GM23338 (cell line): ENCODE measurements around the gene CLEC6A. TPM values are rescaled to one million over a fixed set of nuclear protein-coding genes. Genes with fewer than 3 reads are reported as not detected.

Experiments used
- ATAC-seq: fragments of 200-7000 bp; cut with Tn5 transposase; 3 replicates; pipeline ENCODE4 v1.9.1; 2020
- DNase-seq: peaks from one replicate; pipeline ENCODE4 v3.0.0-alpha.2; 2015; ENCODE audit warnings: low spot score
- H2AFZ ChIP-seq: fragments of 200-600 bp; sonication (generic); 2 replicates; pipeline ENCODE4 v1.8.0; 2016; ENCODE audit warnings: antibody characterized with exemption, mild to moderate bottlenecking, moderate library complexity
- H3F3A ChIP-seq: fragments of 200-600 bp; sonication (generic); replicated peaks from 2 replicates; pipeline ENCODE4 v1.8.0; 2017; ENCODE audit warnings: antibody characterized with exemption, mixed run types, low read depth
- H3K27ac ChIP-seq: fragments of 200-600 bp; sonication (generic); 2 replicates; pipeline ENCODE4 v1.6.1; 2016; ENCODE audit warnings: low read depth
- H3K27me3 ChIP-seq: fragments of 200-600 bp; sonication (generic); 2 replicates; pipeline ENCODE4 v1.8.0; 2016; ENCODE audit warnings: mild to moderate bottlenecking, mixed run types, moderate library complexity; ENCODE audit not compliant: insufficient read depth
- H3K36me3 ChIP-seq: fragments of 200-600 bp; sonication (generic); 2 replicates; pipeline ENCODE4 v1.8.0; 2016; ENCODE audit warnings: mild to moderate bottlenecking; ENCODE audit not compliant: insufficient read depth
- H3K4me1 ChIP-seq: fragments of 200-600 bp; sonication (generic); 2 replicates; pipeline ENCODE4 v1.8.0; 2016; ENCODE audit warnings: mild to moderate bottlenecking, moderate library complexity; ENCODE audit not compliant: insufficient read depth
- H3K4me2 ChIP-seq: fragments of 200-600 bp; sonication (generic); 2 replicates; pipeline ENCODE4 v1.7.1; 2017; ENCODE audit warnings: mixed run types
- H3K4me3 ChIP-seq: fragments of 200-600 bp; sonication (generic); 2 replicates; pipeline ENCODE4 v1.6.1; 2016; ENCODE audit warnings: mixed run types
- H3K79me2 ChIP-seq: fragments of 200-600 bp; sonication (generic); replicated peaks from 2 replicates; pipeline ENCODE4 v1.8.0; 2017; ENCODE audit warnings: mild to moderate bottlenecking; ENCODE audit not compliant: insufficient read depth
- H3K9me2 ChIP-seq: fragments of 200-600 bp; sonication (generic); 2 replicates; pipeline ENCODE4 v1.8.0; 2017; ENCODE audit not compliant: insufficient read depth
- H4K20me1 ChIP-seq: fragments of 200-600 bp; sonication (generic); replicated peaks from 2 replicates; pipeline ENCODE4 v1.8.0; 2017; ENCODE audit warnings: mild to moderate bottlenecking; ENCODE audit not compliant: insufficient read depth
- H3K27ac Mint-ChIP-seq: 2 replicates; pipeline ENCODE4 v1.8.0; 2020; ENCODE audit warnings: inconsistent platforms, mild to moderate bottlenecking, moderate library complexity, mixed read lengths
- H3K27me3 Mint-ChIP-seq: 3 replicates; pipeline ENCODE4 v1.8.0; 2022; ENCODE audit warnings: low read depth, mild to moderate bottlenecking, moderate library complexity, mixed read lengths, inconsistent platforms; ENCODE audit not compliant: insufficient read depth, poor library complexity
- H3K36me3 Mint-ChIP-seq: 3 replicates; pipeline ENCODE4 v1.8.0; 2021; ENCODE audit warnings: low read depth, mild to moderate bottlenecking, inconsistent platforms, moderate library complexity, mixed read lengths
- H3K4me1 Mint-ChIP-seq: 3 replicates; pipeline ENCODE4 v1.8.0; 2020; ENCODE audit warnings: mild to moderate bottlenecking, inconsistent platforms, mixed read lengths
- H3K4me3 Mint-ChIP-seq: 3 replicates; pipeline ENCODE4 v1.8.0; 2021; ENCODE audit warnings: moderate library complexity, mild to moderate bottlenecking, inconsistent platforms, mixed read lengths
- H3K9me3 Mint-ChIP-seq: 3 replicates; pipeline ENCODE4 v1.8.0; 2020; ENCODE audit warnings: moderate library complexity, mild to moderate bottlenecking, inconsistent platforms, mixed read lengths
- CREB1 ChIP-seq: fragments of 250-450 bp; sonication (Bioruptor Pico); IDR thresholded peaks from 2 replicates; pipeline ENCODE4 v1.5.0; 2020; ENCODE audit warnings: low read depth, mild to moderate bottlenecking, moderate library complexity
- CTCF ChIP-seq, 2 experiments: fragments of 200-600 bp in 1 of 2; sonication (generic) in 1 of 2; conservative IDR thresholded peaks; 2 replicates each; pipeline versions ENCODE4 v1.5.1 to v1.6.1; 2016 to 2017; ENCODE audit warnings: antibody characterized with exemption in 2 of 2, low read depth in 2 of 2, mild to moderate bottlenecking in 2 of 2, moderate library complexity in 1 of 2
- EZH2phosphoT487 ChIP-seq: fragments of 200-600 bp; sonication (generic); IDR thresholded peaks from one replicate; pipeline ENCODE4 v1.8.1; 2018; ENCODE audit warnings: antibody characterized with exemption; ENCODE audit not compliant: unreplicated experiment
- JUNB ChIP-seq: IDR thresholded peaks from one replicate; pipeline ENCODE4 v1.6.1; 2016; ENCODE audit warnings: antibody characterized with exemption; ENCODE audit not compliant: unreplicated experiment
- NANOG ChIP-seq: IDR thresholded peaks from 2 replicates; pipeline ENCODE4 v1.6.1; 2016; ENCODE audit warnings: antibody characterized with exemption, borderline replicate concordance
- POLR2AphosphoS5 ChIP-seq: IDR thresholded peaks from 2 replicates; pipeline ENCODE4 v1.6.1; 2016; ENCODE audit warnings: antibody characterized with exemption, low read depth
- REST ChIP-seq: IDR thresholded peaks from one replicate; pipeline ENCODE4 v1.6.1; 2018; ENCODE audit warnings: antibody characterized with exemption; ENCODE audit not compliant: unreplicated experiment
- STAT1 ChIP-seq: IDR thresholded peaks from one replicate; pipeline ENCODE4 v1.6.1; 2016; ENCODE audit warnings: antibody characterized with exemption; ENCODE audit not compliant: unreplicated experiment
- ZNF114 ChIP-seq: fragments of 250-450 bp; sonication (Bioruptor Pico); IDR thresholded peaks from 2 replicates; pipeline ENCODE4 v1.5.0; 2020; ENCODE audit warnings: mild to moderate bottlenecking, moderate library complexity
- polyA plus RNA-seq: library from polyadenylated mRNA; unstranded; fragments of >200 nt; fragmentation: Nextera tagmentation; extraction: Ambion mirVana; gene quantifications from 2 replicates; pipeline ENCODE4 v1.2.1, GENCODE V29; 2016
- total RNA-seq: library from RNA; depleted of rRNA; stranded (reverse); fragments of >200 nt; shearing (Covaris generic); gene quantifications from 2 replicates; pipeline ENCODE4 v1.2.3, GENCODE V29; 2014
- TF ChIP-seq, protein P1 (sequence below): IDR thresholded peaks from 2 replicates; pipeline ENCODE4 v1.6.1; 2016; ENCODE audit warnings: antibody characterized with exemption

The CLEC6A gene
- total and polyA plus RNA-seq, 2 experiments from 2014 or later = not detected

DNA sequence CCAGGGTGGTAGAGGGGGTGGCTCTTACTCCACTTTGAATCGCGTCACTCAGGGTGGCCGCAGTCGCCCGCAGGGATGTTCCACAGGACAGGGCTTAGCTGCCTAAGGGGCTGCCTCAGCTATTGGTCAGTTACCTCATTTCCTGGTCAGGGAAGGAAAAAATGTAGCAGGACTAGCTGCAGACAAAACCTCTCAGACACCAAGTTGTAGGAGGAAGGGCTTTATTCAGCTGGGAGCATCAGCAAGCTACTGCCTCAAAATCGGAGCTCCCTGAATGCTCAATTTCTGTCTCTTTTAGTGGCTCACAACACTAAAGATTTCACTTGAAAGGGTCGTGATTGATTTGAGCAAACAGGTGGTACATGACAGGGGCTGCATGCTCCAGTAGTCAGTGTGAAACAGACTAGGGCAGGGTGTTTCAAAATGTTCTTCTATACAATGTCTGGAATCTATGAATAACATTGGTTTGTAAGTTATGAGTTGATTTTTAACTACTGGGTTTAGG lies 6.4 kb upstream of the CLEC6A start:
- peak; percentile 45 for DNase-seq
- no peaks in the 10 kb centered on the region for H3F3A ChIP-seq
- no peak overlapping the region for H3K4me3 Mint-ChIP-seq
- no peaks in the 10 kb centered on the region for H3K36me3 Mint-ChIP-seq
- no peak overlapping the region for H3K4me2 ChIP-seq
- H4K20me1 ChIP-seq = no peaks in the 10 kb centered on the region
- H3K27ac Mint-ChIP-seq = 0 out of 2 replicates have a peak overlapping the region, but pooled peaks have one; percentile 23
- H3K4me1 Mint-ChIP-seq = peaks cover 27% of the 10 kb centered on the region
- H3K27ac ChIP-seq = no peak overlapping the region
- no peak overlapping the region for H3K4me3 ChIP-seq
- no peaks in the 10 kb centered on the region for H3K27me3 Mint-ChIP-seq
- H2AFZ ChIP-seq = no peak overlapping the region
- peak; percentile 76 for ATAC-seq
- H3K79me2 ChIP-seq = no peaks in the 10 kb centered on the region
- no peaks in the 10 kb centered on the region for H3K27me3 ChIP-seq
- H3K9me3 Mint-ChIP-seq = no peaks in the 10 kb centered on the region
- peaks cover 11% of the 10 kb centered on the region for H3K4me1 ChIP-seq
- TF ChIP-seq, protein P1, sequence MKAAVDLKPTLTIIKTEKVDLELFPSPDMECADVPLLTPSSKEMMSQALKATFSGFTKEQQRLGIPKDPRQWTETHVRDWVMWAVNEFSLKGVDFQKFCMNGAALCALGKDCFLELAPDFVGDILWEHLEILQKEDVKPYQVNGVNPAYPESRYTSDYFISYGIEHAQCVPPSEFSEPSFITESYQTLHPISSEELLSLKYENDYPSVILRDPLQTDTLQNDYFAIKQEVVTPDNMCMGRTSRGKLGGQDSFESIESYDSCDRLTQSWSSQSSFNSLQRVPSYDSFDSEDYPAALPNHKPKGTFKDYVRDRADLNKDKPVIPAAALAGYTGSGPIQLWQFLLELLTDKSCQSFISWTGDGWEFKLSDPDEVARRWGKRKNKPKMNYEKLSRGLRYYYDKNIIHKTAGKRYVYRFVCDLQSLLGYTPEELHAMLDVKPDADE = no peak
- TF ChIP-seq REST (no peak), NANOG (no peak), ZNF114 (CRISPR knock-in tag) (no peak), EZH2phosphoT487 (no peak), CTCF (conservative IDR thresholded peaks at IDR 0.05; ENCODE audit: low read depth in 2 of 2) (no peak), STAT1 (no peak), POLR2AphosphoS5 (no peak), JUNB (no peak), CREB1 (CRISPR knock-in tag) (no peak)
- no peaks in the 10 kb centered on the region for H3K36me3 ChIP-seq
- H3K9me2 ChIP-seq = no peaks in the 10 kb centered on the region; the same call in 1 of the 2 replicates
